Neural progenitor cell (in vitro differentiated cells): Measurements from ENCODE around the gene GLRX.

Source experiments
- CTCF ChIP-seq: fragments of 200-600 bp; sonication (generic); IDR thresholded peaks from 2 replicates; pipeline ENCODE4 v1.5.1; 2017; ENCODE audit warnings: antibody characterized with exemption, mild to moderate bottlenecking
- EZH2 ChIP-seq: fragments of 200-600 bp; sonication (generic); IDR thresholded peaks from 2 replicates; pipeline ENCODE4 v1.6.1; 2017; ENCODE audit warnings: antibody characterized with exemption, mild to moderate bottlenecking, moderate library complexity
- EZH2phosphoT487 ChIP-seq: fragments of 200-600 bp; sonication (generic); IDR thresholded peaks from 2 replicates; pipeline ENCODE4 v1.6.1; 2017; ENCODE audit warnings: antibody characterized with exemption

DNA sequence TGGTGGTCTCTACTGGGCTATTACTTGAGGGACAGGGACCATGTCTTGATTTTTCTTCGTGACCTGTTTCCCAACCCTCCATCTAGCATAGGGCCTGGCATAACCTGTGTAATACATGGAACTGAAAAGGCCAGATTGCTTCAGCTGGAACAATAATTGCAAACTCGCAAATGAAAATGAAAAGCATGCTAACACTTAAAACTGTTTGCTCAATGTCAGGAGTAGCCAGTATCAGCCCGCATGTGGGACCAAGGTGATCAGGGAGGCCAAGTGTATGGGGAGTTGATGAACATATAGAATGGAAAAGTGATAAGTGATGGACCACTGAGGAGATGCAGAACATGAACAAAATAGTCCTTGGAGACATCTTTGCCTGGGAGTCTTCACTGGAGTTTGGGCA is 25.2 kb downstream of the GLRX start:
- no peak for TF ChIP-seq CTCF
- TF ChIP-seq EZH2 = no peak
- no peak for TF ChIP-seq EZH2phosphoT487
